WI38 (cell line): ENCODE results near the gene LRRFIP1.

Experiments used
- H3K4me3 ChIP-seq: 2 replicates; pipeline ENCODE4 v1.5.1; 2011; ENCODE audit warnings: low read depth, mild to moderate bottlenecking, control low read depth, low read length
- CTCF ChIP-seq: IDR thresholded peaks from 2 replicates; pipeline ENCODE4 v1.5.1; 2012; ENCODE audit warnings: low read depth, mild to moderate bottlenecking, control low read depth, low read length

The LRRFIP1 gene

GRCh38 chr2:237714690-237715458 is 87.5 kb downstream of the LRRFIP1 start:
- 0 out of 2 replicates have a peak overlapping the region, but pooled peaks have one; percentile 6 for H3K4me3 ChIP-seq
- no peak for TF ChIP-seq CTCF

GRCh38 chr2:237715459-237715947 is 88.1 kb downstream of the LRRFIP1 start:
- TF ChIP-seq CTCF, result no peak
- H3K4me3 ChIP-seq, result no peak overlapping the region

- no peak for TF ChIP-seq CTCF
- no peak overlapping the region for H3K4me3 ChIP-seq
Measured at GRCh38 chr2:237716011-237716410, 88.6 kb downstream of the LRRFIP1 start.

- no peak overlapping the region for H3K4me3 ChIP-seq
- no peak for TF ChIP-seq CTCF
Measured at GRCh38 chr2:237717366-237718276, 90.2 kb downstream of the LRRFIP1 start.

GRCh38 chr2:237718277-237718634 is 90.9 kb downstream of the LRRFIP1 start:
- no peak overlapping the region for H3K4me3 ChIP-seq
- no peak for TF ChIP-seq CTCF

GRCh38 chr2:237720444-237720843 is 93.1 kb downstream of the LRRFIP1 start:
- H3K4me3 ChIP-seq, result no peak overlapping the region
- TF ChIP-seq CTCF, result no peak

GRCh38 chr2:237720957-237721356 is 93.6 kb downstream of the LRRFIP1 start:
- H3K4me3 ChIP-seq, result no peak overlapping the region
- no peak for TF ChIP-seq CTCF
